Mesendoderm (in vitro differentiated cells): Measurements from ENCODE around the gene NANOS1.

Source experiments
- DNase-seq: peaks from one replicate; pipeline ENCODE4 v3.0.0; 2013
- H2AK5ac ChIP-seq: 2 replicates; pipeline ENCODE4 v1.6.1; 2013; ENCODE audit warnings: low read length, inconsistent platforms
- H2BK120ac ChIP-seq: 2 replicates; pipeline ENCODE4 v1.6.1; 2013; ENCODE audit warnings: low read depth, mild to moderate bottlenecking, low read length, moderate library complexity, mixed read lengths
- H2BK15ac ChIP-seq: replicated peaks from 2 replicates; pipeline ENCODE4 v1.6.1; 2013; ENCODE audit warnings: low read depth, mild to moderate bottlenecking, moderate library complexity
- H2BK5ac ChIP-seq: 2 replicates; pipeline ENCODE4 v1.6.1; 2013; ENCODE audit warnings: low read length, inconsistent platforms
- H3K18ac ChIP-seq: 2 replicates; pipeline ENCODE4 v1.6.1; 2013; ENCODE audit warnings: mild to moderate bottlenecking, low read length, mixed read lengths
- H3K23ac ChIP-seq: one replicate; pipeline ENCODE4 v1.6.1; 2013; ENCODE audit warnings: low read length
- H3K27ac ChIP-seq: 2 replicates; pipeline ENCODE4 v1.5.1; 2013; ENCODE audit warnings: low read depth, mild to moderate bottlenecking, inconsistent platforms, low read length, moderate library complexity
- H3K27me3 ChIP-seq: 2 replicates; pipeline ENCODE4 v1.6.1; 2013; ENCODE audit warnings: low read length, control low read depth, mild to moderate bottlenecking, inconsistent platforms; ENCODE audit not compliant: insufficient read depth, poor library complexity
- H3K36me3 ChIP-seq: 2 replicates; pipeline ENCODE4 v1.6.1; 2013; ENCODE audit warnings: low read length, inconsistent platforms; ENCODE audit not compliant: control insufficient read depth, insufficient read depth
- H3K4ac ChIP-seq: one replicate; pipeline ENCODE4 v1.6.1; 2013; ENCODE audit warnings: low read depth, mild to moderate bottlenecking, low read length, moderate library complexity
- H3K4me1 ChIP-seq: 2 replicates; pipeline ENCODE4 v1.6.1; 2013; ENCODE audit warnings: low read depth, low read length, inconsistent platforms; ENCODE audit not compliant: control insufficient read depth
- H3K4me2 ChIP-seq: 2 replicates; pipeline ENCODE4 v1.6.1; 2013; ENCODE audit warnings: low read length
- H3K4me3 ChIP-seq: 2 replicates; pipeline ENCODE4 v1.5.1; 2013; ENCODE audit warnings: mild to moderate bottlenecking, low read length
- H3K56ac ChIP-seq: one replicate; pipeline ENCODE4 v1.6.1; 2013; ENCODE audit warnings: low read length
- H3K79me1 ChIP-seq: 2 replicates; pipeline ENCODE4 v1.6.1; 2013; ENCODE audit warnings: low read length, inconsistent platforms
- H3K79me2 ChIP-seq: 2 replicates; pipeline ENCODE4 v1.6.1; 2013; ENCODE audit warnings: mild to moderate bottlenecking, low read length; ENCODE audit not compliant: control insufficient read depth, insufficient read depth
- H3K9ac ChIP-seq: 2 replicates; pipeline ENCODE4 v1.6.1; 2013; ENCODE audit warnings: low read length, inconsistent platforms
- H4K5ac ChIP-seq: one replicate; pipeline ENCODE4 v1.6.1; 2013; ENCODE audit warnings: low read length
- H4K8ac ChIP-seq: one replicate; pipeline ENCODE4 v1.6.1; 2013; ENCODE audit warnings: low read depth, mild to moderate bottlenecking, control low read depth, low read length, moderate library complexity
- WGBS: extraction: QIAGEN DNeasy Blood & Tissue Kit; methylation state at CpG from one replicate; pipeline ENCODE4 v1.1.7; 2013; ENCODE audit warnings: low lambda C conversion rate, missing lambda C conversion rate; ENCODE audit not compliant: insufficient coverage; ENCODE audit errors: extremely low coverage; 5-methylcytosine and 5-hydroxymethylcytosine counted together

The NANOS1 gene

DNA sequence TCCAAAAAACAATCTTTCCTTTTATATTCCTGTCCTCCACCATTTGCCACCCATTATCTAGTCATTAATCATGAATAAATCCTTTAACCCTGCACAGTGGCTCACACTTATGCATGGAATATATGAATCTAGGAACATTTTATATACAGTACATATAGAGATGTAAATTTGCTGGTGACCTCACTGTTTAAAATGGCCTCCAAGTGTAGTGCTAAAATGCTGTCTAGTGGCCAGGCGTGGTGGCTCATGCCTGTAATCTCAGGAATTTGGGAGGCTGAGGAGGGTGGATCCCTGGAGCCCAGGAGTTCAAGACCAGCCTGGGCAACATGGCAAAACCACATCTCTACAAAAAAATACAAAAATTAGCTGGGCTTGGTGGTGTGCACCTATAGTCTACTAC is 9.6 kb downstream of the NANOS1 start:
- peak; percentile 22 for DNase-seq
- no peak overlapping the region for H3K18ac ChIP-seq
- H4K5ac ChIP-seq, result no peak overlapping the region
- no peak overlapping the region for H3K27ac ChIP-seq
- H2AK5ac ChIP-seq, result no peak overlapping the region
- H4K8ac ChIP-seq, result no peak overlapping the region
- peaks cover 16% of the 10 kb centered on the region for H3K79me1 ChIP-seq
- no peak overlapping the region for H2BK15ac ChIP-seq
- no peak overlapping the region for H3K23ac ChIP-seq
- no peak overlapping the region for H3K4me2 ChIP-seq
- no peak overlapping the region for H2BK5ac ChIP-seq
- H3K36me3 ChIP-seq, result peaks cover 19% of the 10 kb centered on the region
- no peaks in the 10 kb centered on the region for H3K27me3 ChIP-seq
- H3K4me1 ChIP-seq, result no peaks in the 10 kb centered on the region
- H3K9ac ChIP-seq, result no peak overlapping the region
- H2BK120ac ChIP-seq, result no peak overlapping the region
- no CpG with 5 or more reads among the region's 1 CpG for WGBS
- peaks cover 14% of the 10 kb centered on the region for H3K79me2 ChIP-seq
- no peak overlapping the region for H3K4ac ChIP-seq
- H3K4me3 ChIP-seq, result no peak overlapping the region
- H3K56ac ChIP-seq, result no peak overlapping the region

DNA sequence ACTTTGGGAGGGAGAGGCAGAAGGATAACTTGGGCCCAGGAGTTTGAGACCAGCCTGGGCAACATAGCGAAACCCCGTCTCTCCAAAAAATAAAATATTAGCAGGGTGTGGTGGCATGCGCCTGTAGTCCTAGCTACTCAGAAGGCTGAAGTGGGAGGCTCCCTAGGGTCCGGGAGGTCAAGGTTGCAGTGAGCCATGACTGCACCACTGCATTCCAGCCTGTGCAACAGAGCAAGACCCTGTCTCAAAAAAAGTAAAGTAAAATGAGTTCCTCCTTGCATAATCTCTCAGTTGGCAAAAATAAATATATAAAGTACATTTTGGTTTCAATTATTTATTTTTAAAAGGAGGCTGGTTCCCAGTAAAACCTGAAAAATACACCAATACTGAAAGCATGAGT is 11.8 kb downstream of the NANOS1 start:
- no peak overlapping the region for H3K4me3 ChIP-seq
- no peak overlapping the region for H3K27ac ChIP-seq
- no peak overlapping the region for H4K8ac ChIP-seq
- no peak overlapping the region for H2BK5ac ChIP-seq
- H3K4me1 ChIP-seq, result no peaks in the 10 kb centered on the region
- H4K5ac ChIP-seq, result no peak overlapping the region
- no peak overlapping the region for H3K4me2 ChIP-seq
- no peaks in the 10 kb centered on the region for H3K27me3 ChIP-seq
- peaks cover 18% of the 10 kb centered on the region for H3K79me2 ChIP-seq
- no peak overlapping the region for H2BK15ac ChIP-seq
- H3K18ac ChIP-seq, result no peak overlapping the region
- DNase-seq, result no peak
- no peak overlapping the region for H2BK120ac ChIP-seq
- no peak overlapping the region for H3K4ac ChIP-seq
- no peak overlapping the region for H3K56ac ChIP-seq
- no peak overlapping the region for H2AK5ac ChIP-seq
- no peak overlapping the region for H3K23ac ChIP-seq
- peaks cover 18% of the 10 kb centered on the region for H3K79me1 ChIP-seq
- no CpG with 5 or more reads among the region's 4 CpGs for WGBS
- no peak overlapping the region for H3K9ac ChIP-seq
- H3K36me3 ChIP-seq, result peaks cover 18% of the 10 kb centered on the region

DNA sequence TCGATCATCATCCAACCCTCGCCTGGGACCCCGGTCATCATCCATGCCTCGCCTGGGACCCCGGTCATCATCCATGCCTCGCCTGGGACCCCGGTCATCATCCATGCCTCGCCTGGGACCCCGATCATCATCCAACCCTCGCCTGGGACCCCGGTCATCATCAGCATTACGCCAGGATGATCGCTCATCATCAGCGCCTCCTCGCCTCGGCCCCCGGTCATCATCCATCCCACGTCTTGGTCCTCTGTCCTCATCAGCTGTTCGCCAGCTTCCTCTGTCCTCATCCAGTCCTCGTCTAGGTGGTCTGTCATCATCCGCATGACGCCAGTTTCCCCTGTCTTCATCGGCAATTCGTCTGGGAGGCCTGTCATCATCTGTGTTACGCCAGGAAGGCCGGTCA is 12.7 kb downstream of the NANOS1 start:
- H2BK5ac ChIP-seq, result no peak overlapping the region
- peaks cover 16% of the 10 kb centered on the region for H3K79me1 ChIP-seq
- no peak overlapping the region for H3K4ac ChIP-seq
- peaks cover 21% of the 10 kb centered on the region for H3K79me2 ChIP-seq
- H3K18ac ChIP-seq, result no peak overlapping the region
- no peak overlapping the region for H4K5ac ChIP-seq
- no peak overlapping the region for H3K23ac ChIP-seq
- H3K9ac ChIP-seq, result no peak overlapping the region
- no peak overlapping the region for H2AK5ac ChIP-seq
- no peak overlapping the region for H2BK15ac ChIP-seq
- DNase-seq, result no peak
- no peak overlapping the region for H3K27ac ChIP-seq
- no peak overlapping the region for H2BK120ac ChIP-seq
- no peak overlapping the region for H3K4me3 ChIP-seq
- H3K4me1 ChIP-seq, result no peaks in the 10 kb centered on the region
- no peak overlapping the region for H3K4me2 ChIP-seq
- no CpG with 5 or more reads among the region's 26 CpGs for WGBS
- no peaks in the 10 kb centered on the region for H3K27me3 ChIP-seq
- no peak overlapping the region for H3K56ac ChIP-seq
- no peak overlapping the region for H4K8ac ChIP-seq
- peaks cover 15% of the 10 kb centered on the region for H3K36me3 ChIP-seq

- Histone ChIP-seq H2BK5ac (no peak overlapping the region), H3K79me1 (peaks cover 16% of the 10 kb centered on the region), H2BK15ac (no peak overlapping the region), H3K4me3 (no peak overlapping the region), H4K5ac (no peak overlapping the region), H3K23ac (no peak overlapping the region), H3K4ac (no peak overlapping the region), H2AK5ac (no peak overlapping the region), H3K4me1 (no peaks in the 10 kb centered on the region), H3K56ac (no peak overlapping the region), H3K4me2 (no peak overlapping the region), H3K9ac (no peak overlapping the region), H2BK120ac (no peak overlapping the region), H3K27ac (no peak overlapping the region), H3K79me2 (peaks cover 40% of the 10 kb centered on the region), H3K18ac (no peak overlapping the region), H3K27me3 (no peaks in the 10 kb centered on the region), H3K36me3 (peaks cover 16% of the 10 kb centered on the region), H4K8ac (no peak overlapping the region)
- no peak for DNase-seq
- WGBS, result no CpG with 5 or more reads among the region's 7 CpGs
Measured at GRCh38 chr10:119045561-119045960, 16.0 kb downstream of the NANOS1 start.

- Histone ChIP-seq H3K27ac (no peak overlapping the region), H3K4me3 (no peak overlapping the region), H3K79me1 (peaks cover 13% of the 10 kb centered on the region), H3K9ac (no peak overlapping the region), H3K18ac (no peak overlapping the region), H3K79me2 (peaks cover 46% of the 10 kb centered on the region), H2BK15ac (no peak overlapping the region), H3K27me3 (no peaks in the 10 kb centered on the region), H3K4me1 (no peaks in the 10 kb centered on the region), H3K56ac (no peak overlapping the region), H2BK120ac (no peak overlapping the region), H3K23ac (no peak overlapping the region), H3K4ac (no peak overlapping the region), H4K5ac (no peak overlapping the region), H4K8ac (no peak overlapping the region), H3K4me2 (no peak overlapping the region), H2AK5ac (no peak overlapping the region), H2BK5ac (no peak overlapping the region), H3K36me3 (peaks cover 17% of the 10 kb centered on the region)
- WGBS, result no CpG with 5 or more reads among the region's 5 CpGs
- no peak for DNase-seq
Measured at GRCh38 chr10:119049361-119049760, 19.8 kb downstream of the NANOS1 start.

DNA sequence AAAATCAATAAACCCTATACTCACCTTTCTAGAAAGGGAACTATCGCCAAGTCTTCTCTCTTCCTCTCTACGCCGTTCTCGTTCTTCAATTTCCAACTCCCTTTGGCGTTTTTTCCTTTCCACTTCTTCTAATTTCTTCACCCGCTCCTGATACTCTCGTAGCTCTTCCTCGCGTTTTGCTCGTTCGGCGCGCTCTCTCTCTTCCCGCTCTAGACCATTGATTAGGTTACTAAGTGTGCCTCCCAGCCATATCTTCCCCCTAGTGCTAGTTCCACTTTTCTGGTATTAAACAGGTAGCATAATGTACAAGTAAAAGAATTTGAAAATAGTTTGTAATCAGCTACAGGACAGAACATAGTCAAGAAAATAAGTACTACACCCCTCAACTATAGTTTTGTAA is 20.3 kb downstream of the NANOS1 start:
- Histone ChIP-seq H3K56ac (no peak overlapping the region), H2BK5ac (no peak overlapping the region), H3K18ac (no peak overlapping the region), H3K79me2 (peaks cover 46% of the 10 kb centered on the region), H3K27ac (no peak overlapping the region), H4K8ac (no peak overlapping the region), H4K5ac (no peak overlapping the region), H2BK120ac (no peak overlapping the region), H3K4ac (no peak overlapping the region), H2BK15ac (no peak overlapping the region), H3K79me1 (peaks cover 13% of the 10 kb centered on the region), H3K27me3 (no peaks in the 10 kb centered on the region), H3K4me1 (no peaks in the 10 kb centered on the region), H2AK5ac (no peak overlapping the region), H3K36me3 (peaks cover 17% of the 10 kb centered on the region), H3K23ac (no peak overlapping the region), H3K4me2 (no peak overlapping the region), H3K4me3 (no peak overlapping the region), H3K9ac (no peak overlapping the region)
- DNase-seq, result no peak
- WGBS, result 100% methylated on average over 10 of the region's 14 CpGs
